ENCODE results near the gene DGAT2.

Gene DGAT2

GRCh38 chr11:75795276-75796090 lies 26.9 kb downstream of the DGAT2 start:
- Histone ChIP-seq H3K36me3 (ENCODE audit: insufficient read depth, low read length) (no peaks in the 10 kb centered on the region), H3K9me3 (ENCODE audit: control insufficient read depth, insufficient read depth, low read length) (no peaks in the 10 kb centered on the region), H3K9ac (ENCODE audit: low read depth, low read length) (no peak overlapping the region), H3K4me1 (ENCODE audit: insufficient read depth, low read length) (no peaks in the 10 kb centered on the region)

- H3K9ac ChIP-seq (ENCODE audit: low read depth, low read length): no peak overlapping the region
- no peaks in the 10 kb centered on the region for H3K4me1 ChIP-seq (ENCODE audit: insufficient read depth, low read length)
- no peaks in the 10 kb centered on the region for H3K9me3 ChIP-seq (ENCODE audit: control insufficient read depth, insufficient read depth, low read length)
Measured at GRCh38 chr11:75796091-75796435, 27.5 kb downstream of the DGAT2 start.

DNA sequence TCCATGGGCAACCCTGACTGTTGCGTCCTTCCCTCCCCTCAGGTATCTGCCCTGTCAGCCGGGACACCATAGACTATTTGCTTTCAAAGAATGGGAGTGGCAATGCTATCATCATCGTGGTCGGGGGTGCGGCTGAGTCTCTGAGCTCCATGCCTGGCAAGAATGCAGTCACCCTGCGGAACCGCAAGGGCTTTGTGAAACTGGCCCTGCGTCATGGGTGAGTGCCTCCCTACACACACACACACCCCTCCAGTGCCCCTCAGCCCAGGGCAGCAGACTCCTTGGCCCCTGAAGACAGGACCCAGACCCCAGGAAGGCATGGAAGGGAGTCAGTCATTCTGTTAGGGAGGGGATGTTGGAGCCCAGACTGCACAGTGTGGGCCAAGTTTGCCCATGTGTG lies 28.5 kb downstream of the DGAT2 start:
- Histone ChIP-seq H3K36me3 (ENCODE audit: insufficient read depth, low read length) (no peaks in the 10 kb centered on the region), H3K9ac (ENCODE audit: low read depth, low read length) (no peak overlapping the region), H3K9me3 (ENCODE audit: control insufficient read depth, insufficient read depth, low read length) (no peaks in the 10 kb centered on the region), H3K4me1 (ENCODE audit: insufficient read depth, low read length) (no peaks in the 10 kb centered on the region)

More at GRCh38 chr11:75796091-75796435, 27.5 kb downstream of the DGAT2 start:
- H3K36me3 ChIP-seq (ENCODE audit: insufficient read depth, low read length): no peaks in the 10 kb centered on the region

DNA sequence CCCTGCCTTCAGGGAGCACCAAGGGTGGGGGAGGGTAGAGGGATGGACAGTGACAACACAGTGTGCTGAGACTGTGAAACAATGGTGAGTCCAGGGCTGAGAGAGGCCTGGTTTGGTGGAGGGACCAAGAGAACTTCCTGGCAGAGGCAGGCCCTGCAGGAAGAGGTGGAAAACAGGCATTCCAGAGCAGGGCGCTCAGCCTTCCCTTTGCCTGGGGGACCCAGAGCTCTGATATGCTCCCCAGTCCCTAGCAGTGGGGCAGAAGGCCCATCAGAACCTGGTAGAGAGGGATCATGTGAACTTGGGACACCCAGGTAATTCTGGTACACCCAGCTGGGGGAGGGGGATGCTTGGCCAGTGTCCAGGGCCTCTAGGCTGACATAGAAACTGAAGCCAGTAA lies 29.2 kb downstream of the DGAT2 start:
- Histone ChIP-seq H3K9me3 (ENCODE audit: control insufficient read depth, insufficient read depth, low read length) (no peaks in the 10 kb centered on the region), H3K9ac (ENCODE audit: low read depth, low read length) (no peak overlapping the region), H3K4me1 (ENCODE audit: insufficient read depth, low read length) (no peaks in the 10 kb centered on the region), H3K36me3 (ENCODE audit: insufficient read depth, low read length) (no peaks in the 10 kb centered on the region)

DNA sequence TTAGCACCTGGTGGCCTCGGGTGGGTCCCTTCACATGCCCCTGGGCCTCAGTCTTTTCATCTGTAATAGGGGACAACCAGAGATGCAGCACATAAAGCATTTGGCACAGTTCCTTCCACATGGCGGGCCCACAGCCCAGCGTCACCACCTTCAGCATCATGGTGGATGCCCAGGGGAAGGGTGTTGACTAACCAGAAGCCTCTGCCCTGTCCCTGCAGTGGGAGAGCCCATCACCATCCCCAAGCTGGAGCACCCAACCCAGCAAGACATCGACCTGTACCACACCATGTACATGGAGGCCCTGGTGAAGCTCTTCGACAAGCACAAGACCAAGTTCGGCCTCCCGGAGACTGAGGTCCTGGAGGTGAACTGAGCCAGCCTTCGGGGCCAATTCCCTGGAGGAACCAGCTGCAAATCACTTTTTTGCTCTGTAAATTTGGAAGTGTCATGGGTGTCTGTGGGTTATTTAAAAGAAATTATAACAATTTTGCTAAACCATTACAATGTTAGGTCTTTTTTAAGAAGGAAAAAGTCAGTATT lies 31.6 kb downstream of the DGAT2 start:
- Histone ChIP-seq H3K4me1 (ENCODE audit: insufficient read depth, low read length) (no peaks in the 10 kb centered on the region), H3K9ac (ENCODE audit: low read depth, low read length) (no peak overlapping the region), H3K9me3 (ENCODE audit: control insufficient read depth, insufficient read depth, low read length) (no peaks in the 10 kb centered on the region), H3K36me3 (ENCODE audit: insufficient read depth, low read length) (no peaks in the 10 kb centered on the region)

- H3K9me3 ChIP-seq (ENCODE audit: control insufficient read depth, insufficient read depth, low read length): no peaks in the 10 kb centered on the region
- H3K4me1 ChIP-seq (ENCODE audit: insufficient read depth, low read length): no peaks in the 10 kb centered on the region
- H3K36me3 ChIP-seq (ENCODE audit: insufficient read depth, low read length): no peaks in the 10 kb centered on the region
- H3K9ac ChIP-seq (ENCODE audit: low read depth, low read length): no peak overlapping the region
Measured at GRCh38 chr11:75800728-75801361, 32.3 kb downstream of the DGAT2 start.

DNA sequence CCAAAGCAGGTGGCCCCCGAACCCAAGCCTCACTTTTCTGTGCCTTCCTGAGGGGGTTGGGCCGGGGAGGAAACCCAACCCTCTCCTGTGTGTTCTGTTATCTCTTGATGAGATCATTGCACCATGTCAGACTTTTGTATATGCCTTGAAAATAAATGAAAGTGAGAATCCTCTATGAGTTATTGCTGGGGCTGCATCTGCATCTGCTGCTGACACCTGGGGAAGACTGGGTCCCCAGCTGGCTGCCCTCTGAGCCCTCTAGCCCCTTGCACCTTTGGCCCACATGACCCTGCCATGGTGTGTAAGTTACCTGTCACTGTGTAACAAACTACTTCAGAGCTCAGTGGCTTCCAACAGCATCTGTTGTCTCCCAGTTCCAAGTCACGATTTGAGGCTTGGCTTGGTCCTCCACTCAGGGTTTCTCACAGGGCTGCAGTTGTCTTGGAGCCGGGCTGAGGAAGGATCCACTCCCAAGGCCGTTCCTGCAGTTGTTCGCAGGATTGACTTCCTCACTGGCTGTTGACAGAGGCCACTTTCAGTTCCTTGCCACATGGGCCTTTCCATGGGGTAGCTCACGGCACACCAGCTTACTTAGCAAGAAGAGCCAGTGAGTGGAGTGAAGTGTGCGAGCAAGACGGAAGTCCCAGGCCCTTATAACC lies 32.9 kb downstream of the DGAT2 start:
- H3K9me3 ChIP-seq (ENCODE audit: control insufficient read depth, insufficient read depth, low read length): no peaks in the 10 kb centered on the region

GRCh38 chr11:75802021-75802912 lies 33.7 kb downstream of the DGAT2 start:
- no peak overlapping the region for H3K9ac ChIP-seq (ENCODE audit: low read depth, low read length)
- no peaks in the 10 kb centered on the region for H3K4me1 ChIP-seq (ENCODE audit: insufficient read depth, low read length)

More for the DNA sequence above, 32.9 kb downstream of the DGAT2 start:
- Histone ChIP-seq H3K4me1 (ENCODE audit: insufficient read depth, low read length) (no peaks in the 10 kb centered on the region), H3K36me3 (ENCODE audit: insufficient read depth, low read length) (no peaks in the 10 kb centered on the region), H3K9ac (ENCODE audit: low read depth, low read length) (no peak overlapping the region)

GRCh38 chr11:75802913-75803820 lies 34.6 kb downstream of the DGAT2 start:
- Histone ChIP-seq H3K4me1 (ENCODE audit: insufficient read depth, low read length) (no peaks in the 10 kb centered on the region), H3K9me3 (ENCODE audit: control insufficient read depth, insufficient read depth, low read length) (no peaks in the 10 kb centered on the region), H3K9ac (ENCODE audit: low read depth, low read length) (no peak overlapping the region), H3K36me3 (ENCODE audit: insufficient read depth, low read length) (no peaks in the 10 kb centered on the region)

More at GRCh38 chr11:75802021-75802912, 33.7 kb downstream of the DGAT2 start:
- no peaks in the 10 kb centered on the region for H3K9me3 ChIP-seq (ENCODE audit: control insufficient read depth, insufficient read depth, low read length)
- H3K36me3 ChIP-seq (ENCODE audit: insufficient read depth, low read length): no peaks in the 10 kb centered on the region

DNA sequence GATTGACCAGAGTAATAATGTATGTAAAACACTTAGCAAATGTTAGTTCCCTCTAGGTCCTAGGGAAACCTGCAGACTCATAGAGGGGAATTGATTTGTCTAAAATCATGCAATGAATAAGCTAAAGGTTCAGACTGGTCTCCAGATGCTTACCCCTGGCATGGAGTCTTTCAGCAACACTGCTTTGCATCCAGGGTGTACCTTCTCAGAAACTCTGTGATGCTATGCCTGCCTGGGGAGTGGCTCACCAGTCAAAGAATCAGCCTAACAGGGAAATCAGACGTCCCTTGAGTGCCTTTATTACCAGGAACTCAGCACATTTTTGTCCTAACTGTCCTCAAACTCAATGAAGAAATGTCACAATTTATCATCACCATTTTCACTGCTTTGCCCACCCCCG lies 40.5 kb downstream of the DGAT2 start:
- H3K4me1 ChIP-seq (ENCODE audit: insufficient read depth, low read length): peaks cover 4% of the 10 kb centered on the region; the same call in 1 of the 2 replicates
- no peaks in the 10 kb centered on the region for H3K36me3 ChIP-seq (ENCODE audit: insufficient read depth, low read length)

DNA sequence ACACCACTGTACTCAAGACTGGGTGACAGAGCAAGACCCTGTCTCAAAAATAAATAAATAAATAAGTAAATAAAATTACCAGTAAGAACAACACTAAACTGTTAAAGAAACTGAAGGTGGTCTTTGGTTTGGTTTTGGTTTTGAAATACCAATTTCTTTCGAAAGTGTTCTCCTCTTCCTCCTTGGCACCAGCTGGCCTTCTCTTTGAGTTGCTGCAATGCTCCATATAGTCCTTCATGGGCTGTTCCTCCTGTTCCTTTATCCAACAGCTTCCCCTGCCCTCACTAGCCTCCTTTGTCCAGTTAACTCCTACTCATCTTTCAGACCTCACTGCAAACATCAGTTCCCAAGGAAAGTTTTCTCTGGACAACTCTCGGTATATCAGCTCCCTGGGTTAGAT lies 41.4 kb downstream of the DGAT2 start:
- Histone ChIP-seq H3K36me3 (ENCODE audit: insufficient read depth, low read length) (no peaks in the 10 kb centered on the region), H3K9ac (ENCODE audit: low read depth, low read length) (no peak overlapping the region), H3K4me1 (ENCODE audit: insufficient read depth, low read length) (peaks cover 4% of the 10 kb centered on the region; the same call in 1 of the 2 replicates), H3K9me3 (ENCODE audit: control insufficient read depth, insufficient read depth, low read length) (no peaks in the 10 kb centered on the region)

More for the DNA sequence above, 40.5 kb downstream of the DGAT2 start:
- Histone ChIP-seq H3K9me3 (ENCODE audit: control insufficient read depth, insufficient read depth, low read length) (no peaks in the 10 kb centered on the region), H3K9ac (ENCODE audit: low read depth, low read length) (no peak overlapping the region)

- Histone ChIP-seq H3K9ac (ENCODE audit: low read depth, low read length) (no peak overlapping the region), H3K4me1 (ENCODE audit: insufficient read depth, low read length) (peaks cover 4% of the 10 kb centered on the region; the same call in 1 of the 2 replicates), H3K9me3 (ENCODE audit: control insufficient read depth, insufficient read depth, low read length) (no peaks in the 10 kb centered on the region), H3K36me3 (ENCODE audit: insufficient read depth, low read length) (no peaks in the 10 kb centered on the region)
Measured at GRCh38 chr11:75810637-75811390, 42.2 kb downstream of the DGAT2 start.
